EL (cell line): Measurements from ENCODE around the gene PIN4.
A peak's percentile ranks its signal among the peaks of the same experiment; 100 is the strongest.
"Not testable (repeated sequence)": the region's sequence is repeated elsewhere in the genome, so short reads cannot be mapped to it uniquely, and the experiment has no call there.

Source experiments
- DNase-seq: peaks from one replicate; pipeline ENCODE4 v3.0.0-alpha.2; 2016

The PIN4 gene

DNA sequence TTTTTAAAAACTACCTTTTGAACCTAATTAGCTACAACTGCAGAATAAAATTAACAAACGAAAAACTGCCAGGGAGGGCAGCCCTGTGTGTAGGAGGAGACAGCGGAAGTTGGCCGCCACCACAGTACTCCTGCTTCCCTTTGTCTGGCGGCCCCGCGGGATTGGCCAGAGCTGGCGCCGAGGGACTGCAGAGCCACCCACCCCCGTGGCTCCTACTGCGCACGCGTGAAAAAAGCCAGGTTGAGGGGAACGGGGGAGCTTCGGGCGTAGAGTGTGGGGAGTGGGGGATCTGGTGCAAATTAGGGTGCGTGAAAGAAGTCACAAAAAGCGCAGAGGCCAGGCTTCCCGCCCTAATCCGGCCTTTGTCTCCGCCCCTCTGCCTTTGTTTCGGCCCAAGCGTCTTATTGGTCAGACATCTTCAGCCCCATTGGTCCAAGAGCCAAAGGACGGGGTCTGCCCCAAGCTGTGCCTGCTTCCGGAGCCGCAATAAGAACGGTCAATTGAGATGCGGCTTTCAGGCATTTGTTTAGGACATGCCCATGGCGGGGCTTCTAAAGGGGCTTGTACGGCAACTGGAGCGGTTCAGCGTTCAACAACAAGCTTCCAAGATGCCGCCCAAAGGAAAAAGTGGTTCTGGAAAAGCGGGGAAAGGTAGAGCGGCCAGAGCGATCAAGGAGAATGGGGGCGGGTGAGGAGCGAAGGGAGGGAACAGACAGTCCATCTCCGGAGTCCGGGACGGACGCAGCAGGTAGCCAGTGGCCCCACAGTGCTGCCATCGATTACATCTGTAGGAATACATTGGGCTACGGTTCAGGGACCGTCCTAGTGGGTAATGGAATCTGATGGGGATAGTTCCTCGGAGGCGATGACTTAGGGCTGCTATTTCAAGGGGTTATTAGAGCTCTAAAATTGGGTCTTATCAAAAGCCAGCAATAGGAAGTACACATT lies at the start of gene PIN4:
Gene PIN4, plus strand, starts transcription at position 580 of the 948 bp plus-strand sequence. Its CDS starts 29 bp downstream, at position 609.
- peak; percentile 96 for DNase-seq

GRCh38 chrX:72132456-72132855 lies 49.1 kb upstream of the PIN4 start:
- DNase-seq: no peak

GRCh38 chrX:72133851-72134546 lies 47.6 kb upstream of the PIN4 start:
- no peak for DNase-seq

- DNase-seq: no peak
Observed at GRCh38 chrX:72137846-72138495, 43.6 kb upstream of the PIN4 start.

GRCh38 chrX:72139538-72139937 lies 42.0 kb upstream of the PIN4 start:
- DNase-seq: no peak

DNA sequence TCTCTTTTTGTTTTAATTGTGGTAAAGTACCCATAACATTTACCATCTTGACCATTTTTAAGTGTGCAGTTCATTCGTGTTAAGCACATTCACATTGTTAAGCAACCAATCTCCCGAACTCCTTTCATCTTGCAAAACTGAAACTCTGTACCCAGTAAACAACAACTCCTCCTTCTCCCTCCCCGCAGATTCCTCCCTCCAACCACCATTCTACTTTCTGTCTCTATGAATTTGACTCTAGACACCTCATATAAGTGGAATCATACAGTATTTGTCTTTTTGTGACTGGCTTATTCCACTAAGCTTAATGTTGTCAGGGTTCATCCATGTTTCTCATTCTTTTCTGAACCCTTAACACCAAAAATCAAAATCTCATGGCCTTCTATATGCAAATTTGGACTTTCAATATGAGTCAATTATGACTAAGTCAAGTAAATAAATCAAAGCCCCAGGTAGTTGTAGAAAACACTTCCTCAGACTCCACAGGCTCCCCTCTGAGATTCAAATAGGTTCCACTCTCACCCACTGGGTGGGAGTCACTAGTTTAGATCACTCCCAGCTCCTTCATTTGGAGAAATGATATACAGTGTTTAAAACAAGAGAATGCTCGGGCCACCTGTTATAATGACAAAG lies 40.1 kb upstream of the PIN4 start:
- DNase-seq: no peak

DNA sequence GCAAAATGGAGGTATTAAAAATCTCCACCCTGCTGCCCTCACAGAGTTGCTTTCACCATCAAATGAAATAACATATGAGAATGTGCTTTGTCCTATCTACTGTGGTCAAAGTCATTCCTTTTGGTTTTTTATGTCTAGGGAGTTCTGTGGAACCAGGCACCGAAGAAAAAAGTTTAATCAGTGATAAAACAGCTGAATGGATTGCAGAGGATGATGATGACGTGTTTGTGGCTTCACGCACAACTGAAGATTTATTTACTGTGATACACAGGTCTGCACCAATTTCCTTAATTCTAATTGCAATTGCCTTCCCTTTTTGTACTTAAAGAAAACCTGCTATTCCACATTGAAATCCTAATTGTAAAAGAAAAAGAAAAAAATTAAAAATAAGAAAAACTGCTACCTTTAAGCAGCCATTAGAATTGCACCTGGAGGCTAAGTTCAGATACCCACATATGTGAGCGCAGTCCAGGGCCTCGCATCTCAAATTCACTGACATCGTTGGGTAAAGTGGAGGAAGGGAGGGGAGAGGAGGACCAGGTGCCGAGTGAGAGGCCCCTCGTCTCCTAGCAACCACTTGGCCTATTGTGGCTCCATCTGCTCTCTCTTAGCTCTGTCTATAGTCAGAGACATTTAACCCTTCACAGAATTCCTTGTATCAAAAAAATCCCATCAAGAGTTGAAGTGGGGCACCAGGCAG lies 39.3 kb upstream of the PIN4 start:
- DNase-seq: no peak

DNA sequence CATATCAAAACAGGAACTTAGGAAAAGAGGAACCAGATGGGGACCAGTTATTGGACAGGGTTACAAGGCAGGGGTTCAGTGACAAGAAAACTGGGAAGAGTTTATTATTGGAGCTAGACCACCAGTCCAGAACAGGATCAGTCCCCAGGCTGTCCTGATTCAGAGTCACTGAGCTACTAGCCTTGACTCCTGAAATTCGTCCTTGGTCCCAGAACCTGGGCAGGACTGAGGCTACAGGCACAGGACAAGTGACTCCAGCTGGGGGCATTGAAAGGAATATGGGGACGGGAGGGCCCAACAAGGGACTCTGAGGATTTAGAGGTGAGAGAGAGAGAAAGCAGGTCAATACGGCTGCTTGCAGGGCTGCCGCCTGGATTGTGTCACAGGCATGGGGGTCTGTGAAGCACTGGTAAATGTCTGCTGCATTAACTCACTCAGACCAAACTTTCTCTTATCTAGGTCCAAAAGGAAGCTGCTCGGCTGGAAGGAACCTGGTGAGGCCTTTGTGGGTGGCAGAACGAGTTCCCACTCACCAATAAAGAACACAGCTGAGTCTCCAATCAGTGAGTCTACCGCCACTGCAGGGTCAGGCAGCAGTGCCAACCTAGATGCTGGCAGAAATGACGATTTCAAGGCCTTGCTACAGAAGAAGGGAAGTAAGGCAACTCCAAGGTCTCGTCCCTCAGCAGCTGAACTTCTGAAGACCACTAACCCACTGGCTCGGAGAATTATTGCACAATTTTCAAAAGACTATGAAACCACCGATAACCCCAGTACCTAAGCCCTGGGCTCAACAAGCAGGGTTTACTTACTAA lies 38.6 kb upstream of the PIN4 start:
- no peak for DNase-seq

- no peak for DNase-seq
Observed at GRCh38 chrX:72143609-72143907, 38.0 kb upstream of the PIN4 start.

GRCh38 chrX:72145181-72145580 lies 36.4 kb upstream of the PIN4 start:
- no peak for DNase-seq

GRCh38 chrX:72146527-72146926 lies 35.0 kb upstream of the PIN4 start:
- DNase-seq: no peak

DNA sequence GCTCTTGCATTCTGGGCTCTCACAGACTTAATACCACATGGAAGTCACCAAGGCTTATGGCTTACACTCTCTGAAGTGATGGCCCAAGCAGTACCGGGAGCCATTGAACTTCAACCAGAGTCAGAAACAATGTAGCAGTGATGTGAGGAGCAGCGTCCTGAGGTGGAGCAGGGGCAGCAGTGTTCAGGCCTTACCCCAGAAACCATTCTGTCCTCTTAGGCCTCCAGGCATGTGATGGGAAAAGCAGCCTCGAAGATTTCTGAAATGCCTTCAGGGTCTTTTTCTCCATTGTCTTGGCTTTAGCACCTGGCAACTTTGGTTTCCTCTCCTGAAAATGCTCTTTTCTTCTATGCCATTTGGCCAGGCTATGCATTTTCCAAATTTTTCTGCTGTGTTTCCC lies 22.8 kb upstream of the PIN4 start:
- no peak for DNase-seq

DNA sequence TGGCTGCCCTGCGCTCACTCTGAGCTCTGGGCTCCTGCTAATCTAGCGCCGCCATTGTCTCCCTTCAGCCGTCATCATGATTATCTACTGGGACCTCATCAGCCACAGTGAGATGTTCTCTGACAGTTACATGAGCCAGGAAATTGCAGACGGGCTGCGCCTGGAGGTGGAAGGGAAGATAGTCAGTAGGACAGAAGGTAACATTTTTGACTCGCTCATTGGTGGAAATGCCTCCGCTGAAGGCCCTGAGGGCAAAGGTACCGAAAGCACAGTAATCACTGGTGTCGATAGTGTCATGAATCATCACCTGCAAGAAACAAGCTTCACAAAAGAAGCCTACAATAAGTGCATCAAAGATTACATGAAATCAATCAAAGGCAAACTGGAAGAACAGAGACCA lies 21.8 kb upstream of the PIN4 start:
- DNase-seq: no peak

- no peak for DNase-seq
Observed at GRCh38 chrX:72165551-72165950, 16.0 kb upstream of the PIN4 start.

GRCh38 chrX:72169008-72169728 lies 12.4 kb upstream of the PIN4 start:
- peak; percentile 0 for DNase-seq

GRCh38 chrX:72176289-72176688 lies 5.3 kb upstream of the PIN4 start:
- DNase-seq: not testable (repeated sequence)

- no peak for DNase-seq
Observed at GRCh38 chrX:72176981-72177380, 4.6 kb upstream of the PIN4 start.

DNA sequence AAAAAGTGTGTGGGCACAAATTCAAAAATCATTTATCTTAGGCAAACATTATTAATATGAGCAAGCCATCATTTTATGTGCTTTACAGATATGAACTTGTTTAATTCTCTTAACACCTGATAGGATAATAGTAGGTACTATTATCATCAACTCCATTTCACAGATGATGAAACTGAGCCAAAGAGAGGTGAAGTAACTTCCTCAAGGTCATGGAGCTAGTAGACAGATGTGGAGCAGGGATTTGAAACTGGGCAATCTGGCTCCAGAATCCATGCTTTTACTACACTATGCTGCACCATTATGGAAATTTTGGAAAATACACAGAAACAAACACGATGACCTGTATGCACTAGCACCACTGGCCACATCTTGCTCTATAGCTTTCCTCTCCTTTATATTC lies 1.0 kb upstream of the PIN4 start:
- no peak for DNase-seq

GRCh38 chrX:72182924-72183323 lies 1.4 kb downstream of the PIN4 start:
- DNase-seq: no peak

DNA sequence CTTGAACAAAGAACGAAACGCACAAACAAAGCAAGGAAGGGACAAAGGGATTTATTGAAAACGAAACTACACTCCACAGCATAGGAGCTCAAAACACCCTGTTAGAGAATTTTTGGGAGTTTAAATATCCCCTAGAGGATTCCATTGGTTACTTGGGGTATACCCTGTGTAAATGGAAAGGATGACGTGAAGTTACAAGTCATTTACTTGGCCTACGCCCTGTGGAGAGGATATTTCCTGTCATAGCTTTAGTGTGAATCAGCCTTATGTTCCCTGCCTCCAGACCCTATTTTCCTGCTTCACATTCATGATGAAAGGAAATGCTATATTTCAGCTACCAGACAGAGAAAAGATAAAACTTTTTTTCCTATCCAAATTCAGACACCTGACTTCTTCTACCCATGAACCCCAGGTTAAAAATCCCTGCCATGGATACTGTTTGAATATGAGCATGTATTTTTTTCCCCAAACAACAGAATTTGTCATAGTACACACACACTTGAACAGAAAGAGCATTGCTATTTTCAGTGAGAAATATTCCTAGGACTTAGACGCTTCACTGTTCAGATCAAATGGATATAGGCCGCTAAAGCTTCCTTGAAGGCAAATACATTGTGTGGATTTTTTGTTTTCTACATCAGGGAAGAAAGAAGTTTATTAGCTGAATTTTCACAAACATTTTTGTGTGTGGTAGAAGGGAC lies 20.4 kb downstream of the PIN4 start:
- DNase-seq: peak; percentile 78
